Left kidney (tissue), 2 donors: ENCODE data around the gene CEACAM19. TPM values are rescaled to one million over a fixed set of nuclear protein-coding genes. Genes with fewer than 3 reads are reported as not detected.

Source experiments
- DNase-seq: peaks from one replicate; pipeline ENCODE4 v3.0.0-alpha.2; 2013
- polyA plus RNA-seq: library from polyadenylated mRNA; unstranded; fragments of 120-200 nt; gene quantifications from one replicate; pipeline ENCODE4 v1.2.1, GENCODE V29; 2013; ENCODE audit not compliant: insufficient read length

CEACAM19 gene
- polyA plus RNA-seq, 1 donor, result 22.7 TPM

- no peak for DNase-seq
Measured at GRCh38 chr19:44723299-44723951, 52.1 kb downstream of the CEACAM19 start.

- DNase-seq, result peak; percentile 74
Measured at GRCh38 chr19:44723952-44724319, 52.7 kb downstream of the CEACAM19 start.

- DNase-seq, result no peak
Measured at GRCh38 chr19:44725251-44725650, 54.0 kb downstream of the CEACAM19 start.

- DNase-seq, result no peak
Measured at GRCh38 chr19:44725684-44726083, 54.4 kb downstream of the CEACAM19 start.

- no peak for DNase-seq
Measured at GRCh38 chr19:44726465-44726864, 55.2 kb downstream of the CEACAM19 start.

GRCh38 chr19:44728178-44728577, 56.9 kb downstream of the CEACAM19 start:
- no peak for DNase-seq

GRCh38 chr19:44729516-44730033, 58.3 kb downstream of the CEACAM19 start:
- no peak for DNase-seq

GRCh38 chr19:44731081-44731480, 59.8 kb downstream of the CEACAM19 start:
- no peak for DNase-seq

- no peak for DNase-seq
Measured at GRCh38 chr19:44731622-44732021, 60.3 kb downstream of the CEACAM19 start.

GRCh38 chr19:44732235-44733014, 61.1 kb downstream of the CEACAM19 start:
- no peak for DNase-seq

Other genes starting within 250 kb of the CEACAM19 start
- 18.4 TPM for gene ZNF229, start 223.0 kb upstream of the CEACAM19 start, polyA plus RNA-seq
- 18.4 TPM for gene ZNF180, start 171.0 kb upstream of the CEACAM19 start, polyA plus RNA-seq
- not detected for gene CEACAM20, start 141.8 kb upstream of the CEACAM19 start, polyA plus RNA-seq
- 0.83 TPM for gene IGSF23, start 57.9 kb upstream of the CEACAM19 start, polyA plus RNA-seq
- 37.2 TPM for gene PVR, start 27.6 kb upstream of the CEACAM19 start, polyA plus RNA-seq
- gene CEACAM16, start 27.7 kb downstream of the CEACAM19 start, polyA plus RNA-seq, result not detected
- gene BCL3, start 77.2 kb downstream of the CEACAM19 start, polyA plus RNA-seq, result 4.9 TPM
- gene CBLC, start 106.4 kb downstream of the CEACAM19 start, polyA plus RNA-seq, result 5.3 TPM
- gene BCAM, start 137.6 kb downstream of the CEACAM19 start, polyA plus RNA-seq, result 461 TPM
- 139 TPM for gene NECTIN2, start 174.8 kb downstream of the CEACAM19 start, polyA plus RNA-seq
- 43.3 TPM for gene TOMM40, start 219.8 kb downstream of the CEACAM19 start, polyA plus RNA-seq
- 288 TPM for gene APOE, start 234.3 kb downstream of the CEACAM19 start, polyA plus RNA-seq
- gene APOC1, start 243.1 kb downstream of the CEACAM19 start, polyA plus RNA-seq, result 10.9 TPM